ENCODE results near the gene SDHAF2. TPM values are rescaled to one million over a fixed set of nuclear protein-coding genes. Genes with fewer than 3 reads are reported as not detected.

SDHAF2 gene
- total RNA-seq, 1 experiment from 2014 or later, result 90.4 TPM

DNA sequence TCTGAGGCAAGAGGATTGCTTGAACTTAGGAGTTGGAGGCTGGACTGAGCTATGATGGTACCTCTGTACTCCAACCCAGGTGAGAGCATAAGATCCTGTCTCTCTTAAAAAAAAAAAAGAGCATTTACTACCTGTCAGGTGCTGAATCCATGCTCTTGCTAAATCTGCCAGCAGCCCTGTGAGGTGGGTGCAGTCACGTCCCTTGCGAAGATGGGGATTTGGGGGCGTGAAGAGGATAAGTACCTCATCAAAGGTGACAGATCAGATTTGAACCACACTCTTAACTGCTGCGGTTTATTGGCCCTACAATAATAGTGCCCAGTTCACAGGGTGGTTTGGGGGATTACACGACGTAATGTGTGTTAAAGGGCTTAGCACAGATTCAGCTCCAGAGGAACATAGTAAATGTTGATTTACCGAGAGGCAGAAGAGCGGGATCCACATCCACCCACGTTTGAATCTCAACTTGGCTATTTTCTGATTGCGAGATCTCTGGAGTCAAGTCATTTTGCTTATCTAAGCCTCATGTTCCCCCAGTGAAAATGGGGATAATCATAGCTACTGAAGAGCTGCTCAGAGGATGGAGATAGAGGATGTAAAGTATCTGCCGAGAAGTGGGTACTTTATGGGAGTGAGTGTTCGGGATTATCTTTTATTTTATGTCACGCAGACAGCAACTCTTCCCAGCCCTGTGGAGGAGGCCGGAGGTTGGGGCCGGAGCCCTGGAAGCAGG lies 50.5 kb downstream of the SDHAF2 start:
- H3K9ac ChIP-seq (ENCODE audit: low read length), result no peak overlapping the region
- peaks cover 11% of the 10 kb centered on the region; the same call in 1 of the 2 replicates for H3K4me1 ChIP-seq (ENCODE audit: insufficient read depth, low read length)
- H2AFZ ChIP-seq (ENCODE audit: low read length), result no peak overlapping the region
- ChIA-PET POLR2A (ENCODE audit: unreplicated experiment) (interaction anchor here (0.6 kb wide), 1 partner anchor 9 kb away, joined by 10 read pairs; no protein-coding TSS in a partner anchor), CTCF (no interaction called here)
- intact Hi-C loops (cut with micrococcal nuclease), result no loop called here
- no peaks in the 10 kb centered on the region for H3F3A ChIP-seq (ENCODE audit: low read length, unreplicated experiment)
- no TSS peak for BruUV-seq (replicated peaks)
- no peaks in the 10 kb centered on the region for H3K9me3 ChIP-seq (ENCODE audit: low read length)
- H3K27ac ChIP-seq (ENCODE audit: low read length), result no peak overlapping the region
- H3K4me3 ChIP-seq (ENCODE audit: low read length), result no peak overlapping the region
- no peaks in the 10 kb centered on the region for H3K79me2 ChIP-seq (ENCODE audit: low read length)
- ATAC-seq (no peak), DNase-seq (no peak)
- no peaks in the 10 kb centered on the region for H3K36me3 ChIP-seq (ENCODE audit: low read depth, low read length)
- no peak overlapping the region for H3K4me2 ChIP-seq (ENCODE audit: low read length)
- no peaks in the 10 kb centered on the region for H4K20me1 ChIP-seq (ENCODE audit: low read length)
- no peak for TF ChIP-seq EZH2 (IDR thresholded peaks at IDR 0.05; ENCODE audit: low read length, unreplicated experiment)
- no peak for TF ChIP-seq EZH2phosphoT487 (IDR thresholded peaks at IDR 0.05; ENCODE audit: borderline replicate concordance, low read length)
- TF ChIP-seq, protein P1, sequence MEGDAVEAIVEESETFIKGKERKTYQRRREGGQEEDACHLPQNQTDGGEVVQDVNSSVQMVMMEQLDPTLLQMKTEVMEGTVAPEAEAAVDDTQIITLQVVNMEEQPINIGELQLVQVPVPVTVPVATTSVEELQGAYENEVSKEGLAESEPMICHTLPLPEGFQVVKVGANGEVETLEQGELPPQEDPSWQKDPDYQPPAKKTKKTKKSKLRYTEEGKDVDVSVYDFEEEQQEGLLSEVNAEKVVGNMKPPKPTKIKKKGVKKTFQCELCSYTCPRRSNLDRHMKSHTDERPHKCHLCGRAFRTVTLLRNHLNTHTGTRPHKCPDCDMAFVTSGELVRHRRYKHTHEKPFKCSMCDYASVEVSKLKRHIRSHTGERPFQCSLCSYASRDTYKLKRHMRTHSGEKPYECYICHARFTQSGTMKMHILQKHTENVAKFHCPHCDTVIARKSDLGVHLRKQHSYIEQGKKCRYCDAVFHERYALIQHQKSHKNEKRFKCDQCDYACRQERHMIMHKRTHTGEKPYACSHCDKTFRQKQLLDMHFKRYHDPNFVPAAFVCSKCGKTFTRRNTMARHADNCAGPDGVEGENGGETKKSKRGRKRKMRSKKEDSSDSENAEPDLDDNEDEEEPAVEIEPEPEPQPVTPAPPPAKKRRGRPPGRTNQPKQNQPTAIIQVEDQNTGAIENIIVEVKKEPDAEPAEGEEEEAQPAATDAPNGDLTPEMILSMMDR (conservative IDR thresholded peaks at IDR 0.05; ENCODE audit: low read depth, low read length), result no peak
- no peaks in the 10 kb centered on the region for H3K27me3 ChIP-seq (ENCODE audit: low read length)
- no peaks in the 10 kb centered on the region for H3K9me2 ChIP-seq (replicated peaks; ENCODE audit: low read length)

- intact Hi-C loops (cut with micrococcal nuclease), result no loop called here
- ChIA-PET CTCF (no interaction called here), POLR2A (ENCODE audit: unreplicated experiment) (no interaction called here)
- Histone ChIP-seq H3K27me3 (ENCODE audit: low read length) (no peaks in the 10 kb centered on the region), H3F3A (ENCODE audit: low read length, unreplicated experiment) (no peaks in the 10 kb centered on the region), H3K9ac (ENCODE audit: low read length) (no peak overlapping the region; the same call in 1 of the 2 replicates), H3K4me3 (ENCODE audit: low read length) (no peak overlapping the region), H3K4me1 (ENCODE audit: insufficient read depth, low read length) (peaks cover 11% of the 10 kb centered on the region; the same call in 1 of the 2 replicates), H3K9me3 (ENCODE audit: low read length) (no peaks in the 10 kb centered on the region), H3K36me3 (ENCODE audit: low read depth, low read length) (no peaks in the 10 kb centered on the region), H3K79me2 (ENCODE audit: low read length) (no peaks in the 10 kb centered on the region), H4K20me1 (ENCODE audit: low read length) (no peaks in the 10 kb centered on the region), H3K4me2 (ENCODE audit: low read length) (peak overlapping the region; percentile 24; the same call in 1 of the 2 replicates), H3K27ac (ENCODE audit: low read length) (peak overlapping the region; percentile 32), H2AFZ (ENCODE audit: low read length) (no peak overlapping the region), H3K9me2 (replicated peaks; ENCODE audit: low read length) (no peaks in the 10 kb centered on the region)
- peak; percentile 63 for ATAC-seq
- no TSS peak for BruUV-seq (replicated peaks)
- peak; percentile 58 for DNase-seq
- TF ChIP-seq, protein P1 (conservative IDR thresholded peaks at IDR 0.05; ENCODE audit: low read depth, low read length), result no peak
- TF ChIP-seq EZH2 (IDR thresholded peaks at IDR 0.05; ENCODE audit: low read length, unreplicated experiment), result no peak
- TF ChIP-seq EZH2phosphoT487 (IDR thresholded peaks at IDR 0.05; ENCODE audit: borderline replicate concordance, low read length), result no peak
Observed at GRCh38 chr11:61480994-61481335, 51.0 kb downstream of the SDHAF2 start.

DNA sequence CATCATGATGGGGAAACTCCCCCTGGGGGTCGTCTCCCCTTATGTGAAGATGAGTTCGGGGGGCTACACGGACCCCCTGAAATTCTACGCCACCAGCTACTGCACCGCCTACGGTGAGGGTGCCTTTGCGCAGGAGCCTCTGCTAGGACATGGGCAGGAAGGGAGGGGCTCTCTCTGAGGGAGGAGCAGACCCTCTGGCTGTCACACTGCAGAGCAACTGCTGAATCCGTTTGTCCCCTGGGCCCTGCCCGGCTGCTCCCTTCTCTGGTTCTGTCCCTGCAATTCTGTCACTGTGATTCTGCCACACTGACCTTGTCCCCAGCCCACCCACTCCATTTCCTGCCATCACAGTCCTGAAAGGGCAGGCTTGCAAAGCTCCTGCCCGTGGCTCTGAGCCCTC lies 51.9 kb downstream of the SDHAF2 start:
- Histone ChIP-seq H3K27me3 (ENCODE audit: low read length) (no peaks in the 10 kb centered on the region), H2AFZ (ENCODE audit: low read length) (no peak overlapping the region), H3K9me3 (ENCODE audit: low read length) (no peaks in the 10 kb centered on the region), H3K9ac (ENCODE audit: low read length) (peak overlapping the region; percentile 19; the same call in 1 of the 2 replicates), H3K4me1 (ENCODE audit: insufficient read depth, low read length) (peaks cover 19% of the 10 kb centered on the region), H3F3A (ENCODE audit: low read length, unreplicated experiment) (no peaks in the 10 kb centered on the region), H4K20me1 (ENCODE audit: low read length) (no peaks in the 10 kb centered on the region), H3K27ac (ENCODE audit: low read length) (peak overlapping the region; percentile 32; the same call in 1 of the 2 replicates), H3K9me2 (replicated peaks; ENCODE audit: low read length) (no peaks in the 10 kb centered on the region), H3K4me2 (ENCODE audit: low read length) (no peak overlapping the region), H3K79me2 (ENCODE audit: low read length) (no peaks in the 10 kb centered on the region), H3K4me3 (ENCODE audit: low read length) (no peak overlapping the region), H3K36me3 (ENCODE audit: low read depth, low read length) (no peaks in the 10 kb centered on the region)
- DNase-seq, result no peak
- POLR2A ChIA-PET (ENCODE audit: unreplicated experiment), result no interaction called here
- CTCF ChIA-PET, result interaction anchor here (0.6 to 1.3 kb wide), 5 partner anchors 13 to 157 kb away, joined by 3 read pairs; no protein-coding TSS in a partner anchor
- BruUV-seq (replicated peaks), result no TSS peak
- intact Hi-C loops (cut with micrococcal nuclease), result no loop called here
- TF ChIP-seq EZH2phosphoT487 (IDR thresholded peaks at IDR 0.05; ENCODE audit: borderline replicate concordance, low read length), result no peak
- no peak for ATAC-seq

Measured in PC-3 (cell line).